ENCODE results near the gene COBLL1.

COBLL1 gene

DNA sequence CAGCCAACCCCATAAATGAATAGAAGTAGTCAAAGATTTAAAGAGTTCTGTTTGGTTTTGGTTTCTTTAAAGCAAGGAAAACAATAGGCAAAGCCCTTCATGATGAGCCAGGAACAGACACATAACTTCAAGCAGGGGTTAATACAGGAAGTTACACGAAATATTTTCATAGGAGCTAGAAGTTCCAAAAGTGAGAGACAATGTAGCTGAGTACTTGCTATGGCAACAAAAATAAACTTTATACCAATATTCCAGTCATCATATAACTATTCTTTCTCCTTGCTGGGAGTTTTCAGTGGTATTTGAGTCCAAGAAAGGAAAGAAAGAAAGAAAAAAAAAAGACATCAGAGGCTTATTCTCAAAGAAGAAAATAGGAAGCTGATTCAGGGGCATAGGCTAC is 56.2 kb downstream of the COBLL1 start (continued):
- no peak for TF ChIP-seq ZNF768 (tag by site-specific recombination; IDR thresholded peaks at IDR 0.05)
- TF ChIP-seq ZBTB17 (tag by site-specific recombination; IDR thresholded peaks at IDR 0.05) = no peak
- TF ChIP-seq ZNF140 (tag by site-specific recombination; IDR thresholded peaks at IDR 0.05) = no peak
- TF ChIP-seq, protein P1, sequence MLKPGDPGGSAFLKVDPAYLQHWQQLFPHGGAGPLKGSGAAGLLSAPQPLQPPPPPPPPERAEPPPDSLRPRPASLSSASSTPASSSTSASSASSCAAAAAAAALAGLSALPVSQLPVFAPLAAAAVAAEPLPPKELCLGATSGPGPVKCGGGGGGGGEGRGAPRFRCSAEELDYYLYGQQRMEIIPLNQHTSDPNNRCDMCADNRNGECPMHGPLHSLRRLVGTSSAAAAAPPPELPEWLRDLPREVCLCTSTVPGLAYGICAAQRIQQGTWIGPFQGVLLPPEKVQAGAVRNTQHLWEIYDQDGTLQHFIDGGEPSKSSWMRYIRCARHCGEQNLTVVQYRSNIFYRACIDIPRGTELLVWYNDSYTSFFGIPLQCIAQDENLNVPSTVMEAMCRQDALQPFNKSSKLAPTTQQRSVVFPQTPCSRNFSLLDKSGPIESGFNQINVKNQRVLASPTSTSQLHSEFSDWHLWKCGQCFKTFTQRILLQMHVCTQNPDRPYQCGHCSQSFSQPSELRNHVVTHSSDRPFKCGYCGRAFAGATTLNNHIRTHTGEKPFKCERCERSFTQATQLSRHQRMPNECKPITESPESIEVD (tag by site-specific recombination; IDR thresholded peaks at IDR 0.05) = no peak
- TF ChIP-seq, protein P2, sequence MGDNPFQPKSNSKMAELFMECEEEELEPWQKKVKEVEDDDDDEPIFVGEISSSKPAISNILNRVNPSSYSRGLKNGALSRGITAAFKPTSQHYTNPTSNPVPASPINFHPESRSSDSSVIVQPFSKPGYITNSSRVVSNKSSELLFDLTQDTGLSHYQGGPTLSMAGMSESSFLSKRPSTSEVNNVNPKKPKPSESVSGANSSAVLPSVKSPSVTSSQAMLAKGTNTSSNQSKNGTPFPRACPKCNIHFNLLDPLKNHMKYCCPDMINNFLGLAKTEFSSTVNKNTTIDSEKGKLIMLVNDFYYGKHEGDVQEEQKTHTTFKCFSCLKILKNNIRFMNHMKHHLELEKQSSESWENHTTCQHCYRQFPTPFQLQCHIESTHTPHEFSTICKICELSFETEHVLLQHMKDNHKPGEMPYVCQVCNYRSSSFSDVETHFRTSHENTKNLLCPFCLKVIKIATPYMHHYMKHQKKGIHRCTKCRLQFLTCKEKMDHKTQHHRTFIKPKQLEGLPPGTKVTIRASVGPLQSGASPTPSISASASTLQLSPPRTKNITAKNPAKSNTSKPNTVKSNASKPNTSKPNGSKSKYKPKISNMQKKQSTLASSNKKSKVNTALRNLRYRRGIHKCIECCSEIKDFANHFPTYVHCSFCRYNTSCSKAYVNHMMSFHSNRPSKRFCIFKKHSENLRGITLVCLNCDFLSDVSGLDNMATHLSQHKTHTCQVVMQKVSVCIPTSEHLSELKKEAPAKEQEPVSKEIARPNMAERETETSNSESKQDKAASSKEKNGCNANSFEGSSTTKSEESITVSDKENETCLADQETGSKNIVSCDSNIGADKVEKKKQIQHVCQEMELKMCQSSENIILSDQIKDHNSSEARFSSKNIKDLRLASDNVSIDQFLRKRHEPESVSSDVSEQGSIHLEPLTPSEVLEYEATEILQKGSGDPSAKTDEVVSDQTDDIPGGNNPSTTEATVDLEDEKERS (tag by site-specific recombination; IDR thresholded peaks at IDR 0.05) = no peak

GRCh38 chr2:164784376-164784775 is 57.2 kb downstream of the COBLL1 start:
- H3K27ac ChIP-seq (ENCODE audit: extremely low read depth, low read depth, low read length) = no peak overlapping the region
- no peak for TF ChIP-seq GFI1B (tag by site-specific recombination; IDR thresholded peaks at IDR 0.05)
- TF ChIP-seq, protein P3, sequence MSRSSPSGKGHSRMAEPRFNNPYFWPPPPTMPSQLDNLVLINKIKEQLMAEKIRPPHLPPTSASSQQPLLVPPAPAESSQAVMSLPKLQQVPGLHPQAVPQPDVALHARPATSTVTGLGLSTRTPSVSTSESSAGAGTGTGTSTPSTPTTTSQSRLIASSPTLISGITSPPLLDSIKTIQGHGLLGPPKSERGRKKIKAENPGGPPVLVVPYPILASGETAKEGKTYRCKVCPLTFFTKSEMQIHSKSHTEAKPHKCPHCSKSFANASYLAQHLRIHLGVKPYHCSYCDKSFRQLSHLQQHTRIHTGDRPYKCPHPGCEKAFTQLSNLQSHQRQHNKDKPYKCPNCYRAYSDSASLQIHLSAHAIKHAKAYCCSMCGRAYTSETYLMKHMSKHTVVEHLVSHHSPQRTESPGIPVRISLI (tag by site-specific recombination; IDR thresholded peaks at IDR 0.05) = no peak
- no peak for TF ChIP-seq ZBTB11 (tag by site-specific recombination; conservative IDR thresholded peaks at IDR 0.05; ENCODE audit: low read depth)
- TF ChIP-seq ZNF433 (tag by site-specific recombination; IDR thresholded peaks at IDR 0.05; ENCODE audit: low read depth) = no peak
- TF ChIP-seq, protein P4, sequence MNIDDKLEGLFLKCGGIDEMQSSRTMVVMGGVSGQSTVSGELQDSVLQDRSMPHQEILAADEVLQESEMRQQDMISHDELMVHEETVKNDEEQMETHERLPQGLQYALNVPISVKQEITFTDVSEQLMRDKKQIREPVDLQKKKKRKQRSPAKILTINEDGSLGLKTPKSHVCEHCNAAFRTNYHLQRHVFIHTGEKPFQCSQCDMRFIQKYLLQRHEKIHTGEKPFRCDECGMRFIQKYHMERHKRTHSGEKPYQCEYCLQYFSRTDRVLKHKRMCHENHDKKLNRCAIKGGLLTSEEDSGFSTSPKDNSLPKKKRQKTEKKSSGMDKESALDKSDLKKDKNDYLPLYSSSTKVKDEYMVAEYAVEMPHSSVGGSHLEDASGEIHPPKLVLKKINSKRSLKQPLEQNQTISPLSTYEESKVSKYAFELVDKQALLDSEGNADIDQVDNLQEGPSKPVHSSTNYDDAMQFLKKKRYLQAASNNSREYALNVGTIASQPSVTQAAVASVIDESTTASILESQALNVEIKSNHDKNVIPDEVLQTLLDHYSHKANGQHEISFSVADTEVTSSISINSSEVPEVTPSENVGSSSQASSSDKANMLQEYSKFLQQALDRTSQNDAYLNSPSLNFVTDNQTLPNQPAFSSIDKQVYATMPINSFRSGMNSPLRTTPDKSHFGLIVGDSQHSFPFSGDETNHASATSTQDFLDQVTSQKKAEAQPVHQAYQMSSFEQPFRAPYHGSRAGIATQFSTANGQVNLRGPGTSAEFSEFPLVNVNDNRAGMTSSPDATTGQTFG (tag by site-specific recombination; IDR thresholded peaks at IDR 0.05; ENCODE audit: borderline replicate concordance) = no peak
- TF ChIP-seq ZNF596 (tag by site-specific recombination; IDR thresholded peaks at IDR 0.05) = no peak
- TF ChIP-seq ZNF791 (tag by site-specific recombination; IDR thresholded peaks at IDR 0.05) = no peak
- TF ChIP-seq ZNF747 (tag by site-specific recombination; IDR thresholded peaks at IDR 0.05) = no peak
- TF ChIP-seq ZNF580 (tag by site-specific recombination; IDR thresholded peaks at IDR 0.05) = no peak
- TF ChIP-seq ZNF2 (tag by site-specific recombination; IDR thresholded peaks at IDR 0.05) = no peak
- no peak for TF ChIP-seq ZSCAN16 (tag by site-specific recombination; IDR thresholded peaks at IDR 0.05)
- CTCF ChIA-PET = no interaction called here
- no peaks in the 10 kb centered on the region for H3K9me3 ChIP-seq (ENCODE audit: control insufficient read depth, insufficient read depth, low read depth, low read length)
- peaks cover 16% of the 10 kb centered on the region for H3K4me1 ChIP-seq (ENCODE audit: control insufficient read depth, insufficient read depth, low read length)
- H3K36me3 ChIP-seq (ENCODE audit: control insufficient read depth in 2 of 2, insufficient read depth in 1 of 2, low read length in 2 of 2) = no peaks in the 10 kb centered on the region
- no peak overlapping the region for H3K4me3 ChIP-seq (ENCODE audit: low read depth, low read length)
- POLR2A ChIA-PET = no interaction called here

All from HEK293 (cell line).